CD4-positive, alpha-beta T cell treated with Interleukin-4 for 4 hours (primary cell): ENCODE results near the gene ZNRF3.
"Not testable (repeated sequence)": the region's sequence is repeated elsewhere in the genome, so short reads cannot be mapped to it uniquely, and the experiment has no call there.

Experiments
- DNase-seq: peaks from one replicate; pipeline ENCODE4 v3.0.0-alpha.2; 2020

Gene ZNRF3

DNA sequence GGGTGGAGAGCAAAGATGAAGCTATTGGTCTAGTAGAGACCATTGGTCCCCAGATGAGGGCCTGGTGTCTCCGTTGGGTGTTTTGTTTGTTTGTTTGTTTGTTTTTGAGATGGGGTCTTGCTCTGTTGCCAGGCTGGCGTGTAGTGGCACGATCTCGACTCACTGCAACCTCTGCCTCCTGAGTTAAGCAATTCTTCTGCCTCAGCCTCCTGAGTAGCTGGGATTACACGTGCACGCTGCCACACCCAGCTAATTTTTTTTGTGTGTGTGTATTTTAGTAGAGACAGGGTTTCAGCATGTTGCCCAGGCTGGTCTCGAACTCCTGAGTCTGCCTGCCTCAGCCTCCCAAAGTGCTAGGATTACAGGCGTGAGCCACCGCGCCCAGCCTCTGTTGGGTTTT is 25.4 kb downstream of the ZNRF3 start:
- DNase-seq: not testable (repeated sequence)

DNA sequence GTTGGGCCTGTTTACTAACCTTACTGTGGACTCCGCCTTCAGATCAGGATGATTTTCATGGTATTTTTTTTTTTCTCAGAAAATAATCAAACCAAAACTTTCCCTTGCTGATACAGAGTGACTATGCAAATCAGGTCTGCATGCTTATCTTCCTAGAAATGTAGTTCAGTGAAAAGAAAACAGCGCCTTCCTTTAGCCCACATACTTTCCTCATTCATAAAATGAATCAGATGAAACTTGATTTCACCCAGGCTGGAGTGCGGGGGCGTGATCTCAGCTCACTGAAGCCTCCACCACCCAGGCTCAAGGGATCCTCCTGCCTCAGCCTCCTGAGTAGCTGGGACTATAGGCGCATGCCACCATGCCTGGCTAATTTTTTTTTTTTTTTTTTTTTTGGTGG is 26.0 kb downstream of the ZNRF3 start:
- DNase-seq: no peak

DNA sequence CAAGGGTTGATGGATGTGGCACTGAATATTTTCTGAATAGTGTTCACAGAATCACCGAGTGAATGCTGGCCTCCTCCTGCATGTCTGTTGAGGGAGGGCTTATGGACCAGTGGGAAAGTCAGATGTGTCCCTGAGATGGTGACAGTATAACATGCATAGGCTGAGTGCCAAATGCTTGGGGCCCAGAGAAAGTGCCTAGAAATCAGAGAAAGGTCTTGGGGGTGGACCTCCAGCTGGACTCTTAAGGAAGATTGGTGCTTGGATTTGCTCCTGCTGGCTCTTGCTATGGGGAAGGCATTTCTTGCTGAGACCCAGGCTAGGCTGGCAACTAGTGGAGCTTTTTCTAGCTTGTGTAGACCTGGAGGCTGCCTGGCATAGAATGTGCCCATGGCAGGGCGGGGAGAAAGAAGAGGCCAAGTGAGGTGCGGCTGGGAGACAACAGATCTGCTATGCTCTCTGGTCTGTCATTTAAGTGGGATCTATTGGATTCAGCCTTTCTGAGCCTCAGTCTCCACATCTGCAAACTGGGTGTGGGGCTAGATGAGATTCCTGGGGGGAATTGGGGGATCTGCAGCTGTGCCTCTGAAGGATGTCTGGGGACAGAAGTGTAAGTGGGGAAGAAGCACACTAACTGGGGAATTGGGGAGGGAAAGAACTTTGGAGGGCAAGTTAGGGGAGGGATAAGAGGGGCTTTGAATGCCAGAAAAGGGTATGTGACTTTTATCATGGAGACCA is 27.4 kb downstream of the ZNRF3 start:
- DNase-seq: no peak

DNA sequence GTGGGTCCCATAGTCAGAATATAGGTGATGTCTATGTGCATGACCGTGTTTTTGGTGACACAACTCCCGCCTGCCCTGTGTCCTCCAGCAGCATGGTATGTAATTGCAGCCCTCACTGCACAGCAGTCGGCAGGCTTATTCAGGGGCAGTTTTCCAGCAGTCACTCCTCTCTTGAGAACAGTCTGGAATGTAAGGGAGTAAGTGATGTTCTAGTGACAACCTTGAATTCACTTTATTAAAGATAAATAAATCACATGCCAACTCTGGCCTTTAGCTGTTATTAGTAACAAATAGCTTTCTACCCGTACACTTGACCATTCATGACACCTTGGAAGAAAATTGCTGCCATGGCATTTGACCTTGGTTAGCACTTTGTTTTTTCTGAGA is 27.9 kb downstream of the ZNRF3 start:
- no peak for DNase-seq

DNA sequence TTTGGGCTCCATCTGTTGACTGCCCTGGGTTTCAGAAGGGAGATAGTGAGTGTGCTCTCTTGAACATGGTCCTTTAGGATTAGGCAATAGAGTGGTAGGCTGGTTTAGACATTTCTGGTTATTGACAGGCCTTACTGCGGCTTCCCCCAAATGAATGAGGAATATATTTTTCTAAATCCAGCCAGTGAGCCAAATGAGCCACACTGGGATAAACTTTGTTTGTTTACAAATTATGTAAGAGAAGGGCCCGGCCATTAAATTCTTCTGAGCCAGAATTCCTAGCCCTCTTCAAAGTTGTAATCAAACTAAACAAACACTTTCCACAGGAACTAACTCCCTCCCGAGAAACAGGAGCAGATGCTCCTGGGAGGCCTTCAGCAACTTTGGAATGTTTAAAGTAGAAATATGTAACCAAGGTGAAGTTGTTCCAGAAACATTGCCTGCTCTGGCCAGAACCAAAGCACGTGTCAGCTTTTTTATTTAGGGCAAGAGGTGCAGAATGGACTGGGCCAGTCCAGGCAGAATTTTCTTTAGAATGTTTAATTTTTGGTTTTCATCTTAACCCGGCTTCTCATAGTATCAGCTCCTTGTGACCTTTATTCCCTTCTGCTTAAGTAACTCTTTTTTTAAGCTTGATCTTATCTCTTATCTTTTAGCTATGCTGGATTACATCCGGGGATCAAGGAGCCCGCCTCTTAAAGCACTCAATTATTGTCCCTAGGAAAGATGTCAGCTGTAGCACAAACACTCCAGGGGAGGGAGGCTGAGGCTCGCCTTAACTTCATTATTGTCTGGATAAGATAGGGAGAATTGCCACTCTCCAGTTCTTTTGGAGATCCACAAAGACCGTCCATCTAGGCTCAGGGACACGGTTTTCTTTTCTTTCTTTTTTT is 28.7 kb downstream of the ZNRF3 start:
- DNase-seq: no peak

DNA sequence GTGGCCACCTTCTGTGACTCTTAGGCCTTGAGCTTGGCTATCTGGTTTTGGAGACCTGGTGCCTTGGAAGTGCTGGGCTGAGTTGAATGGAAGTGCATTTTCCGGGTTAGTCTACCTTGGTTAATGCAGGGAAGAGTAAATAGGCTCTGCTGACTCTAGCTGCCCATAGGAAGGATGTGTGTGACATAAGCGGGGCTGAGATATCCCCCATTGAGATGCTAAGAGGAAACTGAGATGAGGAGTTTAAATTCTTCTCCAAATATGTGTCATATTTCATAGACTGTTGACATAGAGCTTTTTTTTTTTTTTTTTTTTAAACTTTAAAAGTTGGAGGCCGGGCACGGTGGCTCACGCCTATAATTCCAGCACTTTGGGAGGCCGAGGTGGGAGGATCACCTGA is 30.8 kb downstream of the ZNRF3 start:
- no peak for DNase-seq

DNA sequence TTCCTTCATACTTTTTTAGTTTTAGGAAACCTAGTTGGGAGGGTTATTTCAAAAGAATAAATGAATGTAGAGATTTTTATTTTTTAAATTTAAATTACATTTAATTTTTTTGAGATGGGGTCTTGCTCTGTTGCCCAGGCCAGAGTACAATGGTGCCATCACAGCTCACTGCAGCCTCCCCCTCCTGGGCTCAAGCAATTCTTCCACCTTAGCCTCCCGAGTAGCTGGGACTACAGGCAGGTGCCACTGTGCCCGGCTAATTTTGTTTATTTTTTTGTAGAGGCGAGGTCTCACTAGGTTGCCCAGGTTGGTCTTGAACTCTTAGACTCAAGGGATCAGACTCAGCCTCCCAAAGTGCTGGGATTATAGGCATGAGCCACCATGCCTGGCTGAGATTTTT is 32.6 kb downstream of the ZNRF3 start:
- no peak for DNase-seq

DNA sequence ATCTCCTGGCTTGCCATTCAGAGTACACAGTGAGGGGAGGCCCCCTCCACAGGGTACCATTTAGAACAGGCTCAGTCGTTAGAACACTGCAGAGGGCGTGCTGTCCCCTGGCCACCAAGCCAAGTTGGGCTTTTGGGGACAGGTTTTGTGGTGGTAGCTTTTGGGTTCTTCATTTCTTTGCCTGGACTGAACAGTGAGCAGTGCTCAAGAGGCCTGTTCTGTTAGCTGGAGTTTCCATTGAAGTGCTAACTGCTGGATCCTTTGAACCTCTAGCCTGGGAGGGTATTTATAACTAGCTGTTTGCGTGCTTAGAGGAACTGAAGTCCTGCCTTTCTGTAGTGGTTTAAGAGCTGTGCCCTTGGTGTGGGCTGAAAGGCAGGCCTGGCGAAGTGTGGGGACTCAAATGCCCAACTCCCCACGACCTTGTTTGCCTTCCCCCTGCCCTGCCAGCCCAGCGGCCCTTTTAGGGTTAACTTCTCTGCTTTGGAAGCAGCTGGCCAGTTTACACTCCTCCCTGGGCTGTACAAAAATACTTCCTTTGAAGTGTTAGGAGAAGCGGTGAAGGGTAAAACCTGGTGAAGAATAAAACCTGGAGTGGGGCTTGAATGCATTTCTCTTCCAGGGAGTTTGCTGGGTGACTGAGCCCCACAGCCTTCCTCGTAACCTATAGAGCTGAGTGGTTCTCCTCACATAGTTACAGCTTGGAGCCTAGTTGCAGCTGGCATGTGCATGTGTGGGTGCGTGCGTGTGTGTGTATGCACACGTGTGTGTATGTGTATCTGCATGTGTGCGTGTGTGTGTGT is 34.6 kb downstream of the ZNRF3 start:
- no peak for DNase-seq

DNA sequence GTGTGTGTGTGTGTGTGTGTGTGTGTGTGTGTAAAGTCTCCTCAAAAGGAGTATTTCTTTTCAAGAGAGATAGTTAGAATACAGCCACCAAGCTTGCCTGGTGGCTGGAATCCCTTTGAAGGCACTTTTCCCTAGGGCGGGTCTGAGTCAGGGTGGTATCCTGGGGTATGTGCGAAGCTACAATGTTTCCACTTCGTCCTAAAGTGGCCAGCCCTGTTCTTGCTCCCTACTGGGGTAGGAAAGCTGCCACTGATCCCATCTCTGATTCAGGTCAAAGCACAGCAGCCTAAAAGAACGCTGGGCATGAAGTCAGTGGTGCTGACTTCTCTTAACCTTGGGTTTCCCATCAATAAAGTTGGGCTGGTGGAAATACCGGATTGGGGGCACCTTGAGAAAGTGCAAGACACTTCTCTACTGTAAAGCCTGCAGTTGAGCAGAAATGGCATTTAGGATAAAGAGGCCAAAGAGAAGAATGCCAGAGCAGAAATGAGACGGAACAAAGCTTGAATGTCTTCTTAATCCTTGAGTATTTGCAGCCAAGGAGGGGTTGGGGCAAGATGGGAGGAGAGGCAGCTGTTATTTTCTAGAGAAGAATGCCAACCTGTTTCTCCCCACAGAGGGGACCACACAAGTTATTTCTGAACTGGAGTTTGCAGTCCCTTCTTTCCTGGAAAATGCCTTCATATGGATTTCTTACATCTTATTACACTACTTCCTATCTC is 35.3 kb downstream of the ZNRF3 start:
- DNase-seq: no peak

DNA sequence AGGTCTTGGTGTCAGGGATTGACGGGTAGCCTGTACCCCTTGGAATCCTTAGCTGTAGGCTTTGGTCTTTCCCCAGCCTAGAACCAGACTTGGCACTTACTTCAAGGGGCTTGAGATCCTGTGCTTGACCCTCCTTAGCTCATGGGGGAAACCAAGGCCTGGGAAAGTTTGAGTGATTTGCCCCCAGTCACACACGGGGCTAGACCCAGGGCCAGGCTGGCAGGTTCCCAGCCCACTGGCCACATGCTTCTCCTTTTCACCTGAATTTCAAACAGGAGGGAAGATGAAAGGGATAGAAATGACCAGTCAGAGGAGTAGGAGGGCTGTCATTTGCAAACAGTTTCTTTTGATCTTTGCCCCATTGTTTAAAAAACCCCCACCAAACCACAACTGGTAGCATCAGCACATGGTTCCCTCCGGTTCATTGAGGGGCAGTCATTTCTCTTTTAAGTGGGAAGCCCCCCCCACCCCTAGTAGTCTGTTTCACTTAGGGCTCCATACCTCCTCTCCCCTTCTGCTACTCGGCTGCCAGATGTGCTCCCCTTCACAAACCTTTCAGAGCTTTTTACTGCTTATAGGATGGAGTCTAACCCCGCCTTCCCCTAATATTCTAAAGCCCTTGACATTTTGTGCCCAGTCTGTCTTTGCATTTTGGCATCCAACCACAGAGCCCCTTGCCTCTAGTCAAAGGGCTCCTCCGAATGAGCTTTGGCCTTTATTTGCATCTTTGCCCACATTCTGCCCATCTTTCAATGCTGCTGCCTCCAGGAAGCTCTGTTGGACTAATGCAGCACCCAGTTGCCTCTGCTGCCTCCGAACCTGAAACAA is 37.6 kb downstream of the ZNRF3 start:
- DNase-seq: no peak

DNA sequence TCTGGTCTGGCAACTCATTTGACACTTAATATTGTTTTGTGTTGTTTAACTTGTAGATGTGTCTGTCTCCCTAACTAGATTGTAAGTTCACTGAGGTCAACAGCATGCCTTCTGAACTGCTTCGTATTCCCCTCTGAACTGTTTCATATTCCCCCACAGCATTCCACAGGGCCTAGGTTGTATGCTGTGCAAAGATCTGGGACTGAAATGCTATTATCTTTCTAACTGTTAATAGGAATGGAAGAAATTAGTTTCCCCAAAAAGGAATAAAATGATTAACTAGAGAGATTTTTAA is 38.2 kb downstream of the ZNRF3 start:
- no peak for DNase-seq

DNA sequence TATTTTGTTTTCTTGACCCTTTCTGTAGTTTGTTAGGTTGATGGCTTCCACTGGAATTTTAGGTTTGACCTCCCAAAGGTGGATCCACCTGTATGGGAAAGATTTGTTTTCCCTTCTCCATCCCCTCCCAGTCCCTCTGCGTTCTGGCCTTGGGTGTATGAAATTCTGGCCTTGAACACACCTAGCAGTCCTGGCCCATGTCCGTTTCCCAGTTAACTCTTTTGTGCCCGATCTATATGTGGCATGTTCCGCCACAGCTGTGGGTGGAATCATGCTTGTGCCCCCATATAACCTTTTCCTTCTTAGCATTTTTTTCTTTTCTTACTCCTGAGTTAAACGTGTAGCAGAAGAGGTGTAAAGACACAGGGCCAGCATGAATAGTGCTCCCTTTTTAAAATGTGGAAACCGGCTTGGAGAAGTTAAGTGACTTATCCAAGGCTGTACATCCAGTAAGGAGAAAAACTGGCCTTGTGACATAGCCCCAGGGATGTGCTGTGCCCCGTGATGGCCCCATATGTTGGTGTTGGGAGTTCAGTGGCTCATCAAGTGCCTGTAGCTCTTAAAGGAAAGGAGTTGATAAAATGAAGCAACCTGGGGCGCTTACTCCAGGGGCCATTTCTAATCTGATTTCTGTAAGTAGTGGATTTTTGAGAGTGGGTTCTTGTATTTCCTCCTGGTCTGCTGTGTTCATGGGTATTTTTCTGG is 39.3 kb downstream of the ZNRF3 start:
- DNase-seq: no peak

DNA sequence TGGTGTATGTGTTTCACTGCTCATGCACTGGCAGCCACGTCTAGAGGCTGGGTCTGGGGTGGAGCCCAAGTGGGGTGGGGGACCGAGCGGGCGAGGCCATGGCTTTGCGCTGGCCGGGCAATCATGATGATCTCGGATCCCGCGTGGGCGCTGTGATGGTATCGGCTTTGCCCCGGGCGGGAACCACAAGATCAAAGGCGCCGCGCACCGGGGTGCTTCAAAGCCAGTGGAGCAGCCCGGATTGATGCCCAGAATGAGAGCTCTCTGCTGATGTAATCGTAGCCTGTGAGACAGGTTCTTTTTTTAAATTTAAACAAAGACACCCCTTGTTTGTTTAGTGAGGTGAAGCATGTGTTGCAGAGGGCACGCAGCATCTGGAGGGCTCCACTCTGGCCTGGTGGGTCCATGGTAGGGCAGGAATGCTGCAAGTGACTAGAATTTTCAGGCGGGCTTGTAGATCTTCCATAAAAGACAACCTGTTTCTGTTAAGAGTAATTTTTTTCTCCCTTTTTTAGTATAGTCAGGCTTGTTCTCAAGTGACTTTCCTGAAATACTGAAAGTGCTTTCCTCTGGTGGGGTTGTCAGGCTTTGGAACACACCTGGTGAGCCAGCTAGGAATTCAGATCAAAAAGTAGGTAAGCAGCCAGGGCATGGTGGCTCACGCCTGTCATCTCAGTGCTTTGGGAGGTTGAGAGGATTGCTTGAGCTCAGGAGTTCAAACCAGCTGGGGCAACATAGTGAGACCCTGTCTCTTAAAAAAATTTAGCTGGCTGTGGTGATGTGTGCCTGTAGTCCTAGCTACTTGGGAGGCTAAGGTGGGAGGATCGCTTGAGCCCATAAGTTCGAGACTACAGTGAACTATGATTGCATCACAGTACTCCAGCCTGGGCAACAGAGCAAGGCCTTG is 40.7 kb downstream of the ZNRF3 start:
- DNase-seq: no peak

DNA sequence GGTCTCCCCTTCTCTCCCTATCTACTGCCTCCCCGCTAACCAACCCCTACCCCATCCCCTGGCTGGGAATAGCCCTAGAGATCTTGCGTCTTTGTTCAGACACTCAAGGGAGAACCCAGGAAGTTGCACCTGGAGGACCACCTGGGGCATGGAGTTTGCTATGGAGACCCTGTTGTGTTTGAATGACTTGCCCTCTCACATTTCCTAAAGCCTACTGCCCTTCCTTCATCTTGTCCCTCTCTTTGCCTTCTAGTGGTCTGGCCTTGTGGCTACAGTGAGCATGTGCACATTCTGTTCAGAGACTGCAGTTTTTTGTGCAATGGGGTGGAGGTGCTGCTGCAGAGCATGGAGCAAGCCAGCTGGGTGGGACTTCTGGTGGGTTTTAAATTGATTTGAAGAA is 42.5 kb downstream of the ZNRF3 start:
- DNase-seq: no peak

DNA sequence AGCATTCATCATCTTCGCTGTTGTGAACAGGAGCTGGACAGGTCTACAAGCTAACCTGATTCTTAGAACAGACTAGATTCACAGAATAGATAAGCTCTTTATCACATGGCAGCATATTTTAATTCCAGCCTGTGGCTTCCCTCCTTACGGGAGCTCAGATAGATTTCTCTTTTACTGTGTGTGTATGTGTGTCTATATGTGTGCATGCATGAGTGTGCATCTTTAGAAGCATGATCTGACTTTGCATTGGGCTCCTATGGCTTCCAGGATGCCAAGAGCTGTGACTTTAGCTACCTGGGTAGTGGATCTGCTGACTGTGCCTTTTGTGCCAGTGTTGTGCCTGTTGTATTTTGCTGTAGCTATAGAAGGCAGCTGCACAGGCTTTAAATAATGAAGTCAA is 44.3 kb downstream of the ZNRF3 start:
- DNase-seq: no peak

DNA sequence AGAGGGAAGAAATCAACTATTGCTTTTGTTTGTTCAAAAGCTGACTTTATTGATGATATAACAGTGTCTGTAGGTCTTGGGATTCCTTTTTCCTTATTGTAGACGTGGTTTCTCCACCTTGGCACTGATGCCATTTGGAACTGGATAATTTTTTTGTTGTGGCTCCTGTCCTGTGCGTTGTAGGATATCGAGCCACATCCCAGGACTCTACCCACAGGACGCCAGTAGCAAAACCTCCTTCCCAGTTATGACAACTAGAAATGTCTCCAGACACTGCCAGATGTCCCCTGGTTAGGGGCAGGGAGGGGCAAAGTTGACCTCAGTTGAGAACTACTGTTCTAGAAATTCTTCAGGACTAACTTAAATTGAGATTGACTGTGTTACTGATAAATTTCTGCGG is 45.8 kb downstream of the ZNRF3 start:
- DNase-seq: no peak

DNA sequence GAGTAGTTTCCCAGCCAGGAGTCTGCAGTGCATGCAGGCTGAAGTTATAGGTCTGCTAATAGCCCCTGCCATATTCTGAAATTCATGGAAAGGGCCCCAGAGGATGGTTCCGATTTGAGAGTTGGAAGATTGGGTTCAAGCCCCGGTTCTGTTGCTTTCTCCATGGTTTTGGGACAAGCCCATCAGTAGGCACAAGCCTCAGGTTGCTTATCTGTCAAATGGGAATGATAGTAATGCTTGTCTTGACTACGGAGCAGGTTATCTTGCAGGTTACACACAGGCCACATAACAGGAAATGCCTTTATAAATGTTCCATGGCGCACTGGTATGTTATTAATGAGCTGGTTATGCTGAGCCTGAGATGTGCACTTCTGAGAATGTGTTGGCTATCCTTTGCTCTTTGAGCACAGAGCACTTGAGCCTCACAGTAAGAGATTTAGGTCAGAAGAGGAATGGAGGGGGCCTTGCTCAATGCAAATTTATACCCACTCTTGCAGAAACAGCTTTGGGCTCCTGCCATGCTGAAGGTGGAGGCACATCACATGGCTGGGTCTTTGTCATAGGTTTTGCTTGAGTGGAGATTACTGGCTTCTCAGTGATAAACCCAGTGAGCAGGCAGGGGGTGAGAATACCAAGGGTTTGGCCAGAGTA is 47.1 kb downstream of the ZNRF3 start:
- no peak for DNase-seq

DNA sequence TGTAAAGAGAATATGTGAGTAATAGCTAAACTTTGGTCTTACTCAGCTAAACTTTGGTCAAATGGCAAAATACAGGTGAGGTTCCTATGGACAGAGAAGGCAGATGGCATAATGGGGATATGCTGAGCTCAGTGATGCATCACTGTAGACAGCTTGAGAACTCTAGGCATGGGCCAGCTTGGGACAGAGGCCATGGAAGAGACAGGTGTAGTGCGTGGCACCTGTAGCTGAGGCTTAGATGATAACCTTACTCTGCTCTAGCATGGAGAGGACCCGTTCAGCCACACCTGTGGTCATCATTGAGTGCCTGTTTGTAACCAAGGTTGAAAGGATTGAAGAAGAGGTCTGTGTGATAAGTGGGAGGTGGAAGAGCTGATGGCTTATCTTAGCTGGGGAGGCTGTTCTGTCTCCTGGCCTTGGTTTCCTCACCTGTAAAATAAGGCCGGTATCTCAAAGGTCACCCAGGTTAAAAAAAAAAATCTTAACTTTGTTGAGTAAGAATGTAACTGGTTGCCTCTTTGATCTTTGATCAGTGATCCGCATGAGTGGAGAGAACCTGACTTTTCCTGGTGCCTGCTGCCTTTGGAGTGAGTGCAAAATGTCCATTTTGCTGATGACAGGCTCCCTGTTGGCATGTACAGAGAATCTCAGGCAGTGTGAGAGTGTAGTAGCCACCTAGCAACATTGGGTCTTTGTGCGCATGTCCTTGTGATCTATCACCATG is 48.6 kb downstream of the ZNRF3 start:
- no peak for DNase-seq

DNA sequence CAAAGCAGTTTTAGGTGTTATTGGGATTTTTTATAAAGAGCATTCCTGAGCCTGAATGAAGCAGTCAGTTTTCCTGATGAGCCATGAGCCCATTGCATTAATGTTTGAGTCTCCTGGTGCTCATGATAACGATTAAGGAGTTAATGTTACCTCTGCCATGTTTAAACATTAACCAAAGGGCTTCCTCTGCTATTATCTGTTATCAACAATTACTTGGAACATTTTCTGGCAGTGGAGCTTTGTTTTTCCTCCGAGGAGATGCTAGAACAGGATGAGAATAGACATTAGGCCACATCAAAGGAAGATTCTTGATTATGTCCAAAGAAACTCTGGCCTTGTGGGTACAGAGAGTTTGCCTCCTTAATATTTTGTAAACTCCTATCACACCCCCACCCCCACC is 49.9 kb downstream of the ZNRF3 start:
- no peak for DNase-seq
